ENCODE data around the gene PES1.
"Not testable (repeated sequence)": the region's sequence is repeated elsewhere in the genome, so short reads cannot be mapped to it uniquely, and the experiment has no call there.

The PES1 gene

DNA sequence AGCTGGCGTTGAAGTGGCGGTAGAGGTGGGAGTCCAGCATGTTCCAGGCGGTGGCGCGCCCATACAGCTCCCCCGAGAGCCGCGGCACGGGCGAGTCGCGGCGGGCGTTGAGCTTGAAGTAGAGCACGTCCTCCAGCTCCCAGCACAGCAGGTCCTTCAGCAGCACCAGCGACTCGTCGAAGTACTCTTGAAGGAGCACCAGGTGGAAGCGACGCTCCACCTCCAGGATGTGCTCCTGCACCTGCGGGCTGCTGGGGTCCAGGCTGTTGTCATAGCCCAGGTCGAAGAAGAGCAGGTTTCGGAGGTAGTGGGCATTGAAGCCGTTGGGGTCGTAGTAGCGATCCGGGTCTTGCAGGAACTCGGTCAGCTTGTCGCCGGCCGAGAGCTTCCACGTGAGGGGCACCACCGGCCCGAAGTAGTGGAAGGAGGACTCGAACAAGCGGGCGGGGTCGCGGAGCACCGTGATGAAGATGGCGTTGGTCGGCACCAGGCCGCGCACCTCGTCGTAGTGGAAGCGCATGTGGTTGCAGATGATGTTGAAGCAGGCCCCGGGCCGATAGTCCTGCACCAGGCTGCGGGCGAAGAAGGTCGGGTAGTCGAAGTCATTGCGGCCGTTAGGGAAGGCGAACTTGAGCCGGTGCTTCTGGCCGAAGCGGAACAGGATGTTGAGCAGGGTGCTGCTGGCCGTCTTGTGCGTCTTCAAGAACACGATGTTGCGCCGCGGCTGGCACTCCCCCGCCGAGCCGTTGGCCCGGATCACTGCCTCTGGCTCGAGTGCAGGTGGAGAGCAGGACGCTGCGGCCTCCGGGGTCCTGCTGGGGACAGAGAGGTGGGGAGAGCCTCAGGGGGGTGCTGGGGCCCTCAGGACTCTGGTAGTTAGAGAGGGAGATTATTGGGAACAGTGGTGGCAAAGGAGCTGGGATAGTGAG, 36.2 kb downstream of the PES1 start:
- DNase-seq (ENCODE audit: low read depth), result no peak

DNA sequence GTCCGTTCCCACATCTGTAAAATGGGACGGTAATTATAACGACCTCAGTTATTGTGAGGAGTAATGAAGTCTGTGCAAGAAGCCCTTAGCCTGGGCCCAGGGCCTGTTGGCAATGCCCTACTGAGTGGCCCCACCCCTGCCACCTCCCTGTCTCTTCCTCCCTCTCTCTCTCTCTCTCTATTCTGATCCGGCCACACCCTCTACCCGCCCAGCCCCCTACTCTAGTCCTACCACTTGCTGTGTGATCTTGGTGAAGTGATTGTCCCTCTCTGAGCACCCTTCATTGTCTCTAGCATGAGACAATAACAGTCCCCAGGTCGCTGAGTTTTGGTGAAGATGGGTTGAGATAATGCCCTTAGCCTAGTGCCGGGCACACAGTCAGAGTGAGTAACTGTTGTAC, 37.7 kb downstream of the PES1 start:
- no peak for DNase-seq (ENCODE audit: low read depth)

DNA sequence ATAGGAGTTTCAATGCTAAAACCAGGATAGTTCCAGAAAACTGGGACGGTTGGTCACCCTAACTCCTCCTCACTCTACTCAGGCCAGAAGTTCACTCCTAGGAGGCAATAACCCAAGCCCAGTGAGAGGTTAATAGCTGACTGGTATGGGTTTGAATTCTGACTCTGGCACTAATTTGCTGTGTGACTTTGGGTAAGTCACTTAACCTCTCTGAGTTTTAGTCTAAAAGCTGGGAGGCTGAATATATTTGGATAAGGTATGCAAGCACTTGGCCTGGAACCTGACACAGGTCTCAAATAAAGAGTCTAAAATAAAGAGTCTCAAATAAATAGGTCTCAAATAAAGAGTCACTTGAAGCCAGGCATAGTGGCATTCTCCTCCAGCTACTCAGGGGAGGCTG, 39.0 kb downstream of the PES1 start:
- no peak for DNase-seq (ENCODE audit: low read depth)

DNA sequence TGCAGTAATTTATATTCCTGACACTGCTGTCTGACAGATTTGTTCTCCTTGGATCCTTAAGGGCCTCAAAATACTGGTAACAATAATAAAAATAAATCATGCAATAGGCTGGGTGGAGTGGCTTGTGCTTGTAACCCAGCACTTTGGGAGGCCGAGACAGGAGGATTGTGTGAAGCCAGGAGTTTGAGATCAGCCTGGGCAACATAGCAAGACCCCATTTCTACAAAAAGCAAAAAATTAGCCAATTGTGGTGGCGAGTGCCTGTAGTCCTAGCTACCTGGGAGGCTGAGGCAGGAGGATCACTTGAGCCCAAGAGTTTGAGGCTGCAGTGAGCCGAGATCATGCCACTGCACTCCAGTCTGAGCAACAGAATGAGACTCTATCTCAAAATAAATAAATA, 39.9 kb downstream of the PES1 start:
- not testable (repeated sequence) for DNase-seq (ENCODE audit: low read depth)

DNA sequence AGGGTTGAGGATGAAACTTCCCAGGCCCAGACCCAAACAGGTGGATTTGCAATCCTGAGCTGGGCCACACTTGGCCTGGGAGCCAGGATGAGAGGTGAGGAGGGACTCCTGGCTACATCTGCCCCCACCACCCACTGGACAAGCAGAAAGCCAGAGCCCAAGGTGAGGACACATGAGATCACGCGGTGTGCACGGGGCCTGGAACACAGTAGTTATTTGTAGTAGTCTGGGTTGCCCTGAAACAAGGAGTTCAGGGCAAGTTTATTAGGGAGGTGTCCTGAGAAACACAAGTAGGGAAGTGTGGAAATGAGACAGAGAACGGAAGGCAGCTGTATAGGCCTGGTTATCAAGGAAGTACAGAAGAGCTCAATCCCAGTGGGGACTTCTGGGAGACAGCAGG, 44.5 kb downstream of the PES1 start:
- no peak for DNase-seq (ENCODE audit: low read depth)

DNA sequence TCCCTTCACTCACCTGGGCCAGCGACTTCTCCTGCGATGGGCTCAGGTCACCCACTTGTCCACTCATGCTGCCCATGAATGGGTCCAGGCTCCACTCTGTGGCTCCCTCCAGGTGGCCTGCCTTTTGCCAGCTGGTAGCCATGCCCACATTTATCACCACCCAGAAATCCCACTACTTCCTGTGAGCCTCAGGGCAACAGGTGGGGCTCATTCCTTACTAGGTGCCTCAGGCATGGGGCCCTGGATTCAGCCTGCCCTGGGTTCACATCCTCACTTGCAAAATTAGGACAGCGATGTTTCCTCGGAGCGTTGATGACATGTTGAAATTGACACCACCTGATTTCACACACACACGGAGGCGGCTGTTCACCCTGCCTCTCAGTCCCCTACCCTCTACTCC, 45.1 kb downstream of the PES1 start, which contains the start of gene SEC14L6:
Gene SEC14L6 (minus strand): TSS at position 126 of the 400 bp plus-strand sequence. CDS start 59 bp downstream, at position 67.
- DNase-seq (ENCODE audit: low read depth), result no peak

DNA sequence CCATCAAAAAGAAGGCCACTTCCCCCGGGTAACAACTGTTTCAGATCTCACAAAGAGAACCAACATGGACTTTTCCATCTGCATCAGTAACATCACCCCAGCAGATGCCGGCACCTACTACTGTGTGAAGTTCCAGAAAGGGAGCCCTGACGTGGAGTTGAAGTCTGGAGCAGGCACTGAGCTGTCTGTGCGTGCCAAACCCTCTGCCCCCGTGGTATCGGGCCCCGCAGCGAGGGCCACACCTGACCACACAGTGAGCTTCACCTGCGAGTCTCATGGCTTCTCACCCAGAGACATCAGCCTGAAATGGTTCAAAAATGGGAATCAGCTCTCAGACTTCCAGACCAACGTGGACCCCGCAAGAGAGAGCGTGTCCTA, 48.9 kb downstream of the PES1 start:
- no peak for DNase-seq (ENCODE audit: low read depth)

DNA sequence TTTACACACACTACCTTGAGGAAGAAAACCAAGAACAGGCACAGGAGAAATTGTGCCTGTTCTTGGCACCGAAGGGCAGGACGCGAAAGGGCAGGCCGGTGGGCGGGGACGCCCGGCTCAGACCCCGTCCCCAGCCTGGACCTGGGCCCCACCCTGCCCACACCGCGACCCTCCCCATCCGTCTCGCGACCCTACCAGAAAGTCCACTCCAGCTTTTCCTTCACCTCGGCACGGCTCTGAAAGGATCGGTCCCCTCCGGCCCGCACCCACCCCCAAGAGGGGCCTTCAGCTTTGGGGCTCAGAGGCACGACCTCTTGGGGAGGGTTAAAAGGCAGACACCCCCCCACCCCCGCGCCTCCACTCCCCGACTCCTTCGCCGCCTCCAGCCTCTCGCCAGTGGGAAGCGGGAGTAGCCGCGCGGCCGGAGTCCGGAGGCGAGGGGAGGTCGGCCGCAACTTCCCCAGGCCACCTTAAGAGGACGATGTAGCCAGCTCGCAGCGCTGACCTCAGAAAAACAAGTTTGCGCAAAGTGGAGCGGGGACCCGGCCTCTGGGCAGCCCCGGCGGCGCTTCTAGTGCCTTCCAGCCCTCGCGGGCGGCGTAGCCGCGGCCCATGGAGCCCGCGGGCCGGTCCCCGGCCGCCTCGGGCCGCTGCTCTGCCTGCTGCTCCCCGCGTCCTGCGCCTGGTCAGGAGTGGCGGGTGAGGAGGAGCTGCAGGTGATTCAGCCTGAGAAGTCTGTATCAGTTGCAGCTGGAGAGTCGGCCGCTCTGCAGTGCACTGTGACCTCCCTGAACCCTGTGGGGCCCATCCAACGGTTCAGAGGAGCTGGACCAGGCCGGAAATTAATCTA, 49.5 kb downstream of the PES1 start:
- DNase-seq (ENCODE audit: low read depth), result no peak

DNA sequence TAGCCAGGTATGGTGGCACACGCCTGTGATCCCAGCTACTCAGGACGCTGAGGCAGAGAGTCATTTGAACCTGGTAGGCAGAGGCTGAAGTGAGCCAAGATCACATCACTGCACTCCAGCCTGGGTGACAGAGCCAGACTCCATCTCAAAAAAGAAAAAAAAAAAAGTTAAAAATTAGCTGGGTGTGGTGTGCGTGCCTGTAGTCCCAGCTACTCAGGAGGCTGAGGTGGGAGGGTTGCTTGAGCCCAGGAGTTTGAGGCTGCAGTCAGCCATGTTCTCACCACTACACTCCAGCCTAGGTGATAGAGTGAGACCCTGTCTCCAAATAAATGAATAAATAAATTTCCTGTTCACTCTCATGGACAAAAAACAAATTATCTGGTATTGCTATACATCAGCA, 50.2 kb downstream of the PES1 start:
- not testable (repeated sequence) for DNase-seq (ENCODE audit: low read depth)

DNA sequence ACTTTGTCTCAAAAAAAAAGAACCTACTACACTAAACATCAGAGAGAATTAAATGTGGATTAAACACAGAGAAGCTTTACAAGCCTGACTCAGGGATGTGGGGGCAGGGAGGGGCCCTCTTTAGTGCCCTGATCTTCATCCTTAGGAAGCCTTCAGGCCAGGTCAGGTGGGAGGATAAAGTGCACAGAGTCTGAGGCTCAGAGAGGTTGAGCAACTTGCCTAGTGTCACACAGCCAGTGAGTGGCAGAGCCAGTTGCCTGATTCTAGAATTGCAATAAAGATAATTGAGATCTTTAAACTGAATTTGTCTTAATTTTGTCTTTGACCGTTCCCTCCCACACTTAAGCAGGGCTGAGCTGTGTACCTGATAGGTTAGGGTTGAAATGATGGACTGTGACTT, 52.3 kb downstream of the PES1 start:
- DNase-seq (ENCODE audit: low read depth), result no peak

DNA sequence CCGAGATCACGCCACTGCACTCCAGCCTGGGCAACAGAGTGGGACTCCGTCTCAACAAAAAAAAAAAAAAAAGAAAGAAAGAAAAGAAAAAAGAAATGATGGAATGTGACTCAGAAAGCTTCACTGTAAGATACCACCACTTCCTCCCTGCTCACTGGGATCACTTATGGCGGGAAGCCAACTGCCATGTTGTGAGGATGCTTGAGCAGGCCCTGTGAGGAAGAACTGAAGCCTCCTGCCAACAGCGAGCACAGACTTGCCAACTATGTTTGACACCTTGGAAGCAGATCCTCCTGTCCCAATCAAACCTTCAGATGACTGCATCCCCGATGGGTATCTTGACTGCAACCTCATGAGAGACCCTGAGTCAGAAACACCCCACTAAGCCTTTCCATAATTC, 53.4 kb downstream of the PES1 start:
- DNase-seq (ENCODE audit: low read depth), result no peak

DNA sequence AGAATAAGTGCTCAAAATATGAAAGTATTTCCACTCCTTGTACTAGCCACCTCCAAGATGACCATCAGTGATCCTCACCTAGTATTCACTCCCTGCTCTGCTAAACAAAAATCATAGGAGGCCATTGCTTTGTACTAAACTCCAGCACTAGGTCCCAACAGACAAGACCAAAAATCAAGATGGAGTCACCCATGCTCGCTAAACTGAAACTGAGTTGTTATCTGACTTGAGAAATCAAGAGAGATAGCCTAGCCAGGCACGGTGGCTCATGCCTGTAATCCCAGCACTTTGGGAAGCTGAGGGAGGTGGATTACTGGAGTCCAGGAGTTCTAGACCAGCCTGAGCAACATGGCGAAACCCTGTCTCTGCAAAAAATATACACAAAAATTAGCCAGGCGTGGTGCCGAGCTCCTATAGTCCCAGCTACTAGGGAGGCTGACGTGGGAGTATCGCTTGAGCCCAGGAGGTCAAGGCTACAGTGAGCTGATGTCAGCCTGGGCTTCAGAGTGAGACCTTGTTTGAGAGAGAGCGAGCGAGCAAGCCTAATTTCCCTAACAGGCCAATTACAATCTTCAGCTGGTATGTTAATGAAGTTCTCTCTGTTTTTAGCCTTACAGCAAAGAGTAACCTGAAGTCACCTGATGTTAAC, 54.5 kb downstream of the PES1 start:
- DNase-seq (ENCODE audit: low read depth), result no peak

DNA sequence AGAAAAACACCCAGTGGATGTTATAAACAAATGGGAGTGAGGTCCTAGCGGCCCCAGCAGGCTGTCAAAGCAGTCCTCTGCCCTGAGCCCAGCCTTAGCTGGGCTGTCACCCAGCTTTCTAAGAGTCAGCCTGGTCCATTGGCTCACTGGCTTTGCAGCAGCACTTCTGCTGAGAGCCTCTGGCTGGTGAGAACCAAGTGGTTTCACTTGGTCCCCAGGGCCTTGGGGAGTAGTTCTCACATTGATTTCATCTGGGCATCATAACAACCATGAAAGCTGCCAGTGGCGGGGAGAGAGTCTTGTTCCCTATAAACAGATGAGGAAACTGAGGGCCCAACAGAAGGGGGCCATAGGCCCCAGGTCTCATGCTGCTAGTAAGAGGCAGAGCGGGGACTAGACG, 56.5 kb downstream of the PES1 start:
- DNase-seq (ENCODE audit: low read depth), result no peak

DNA sequence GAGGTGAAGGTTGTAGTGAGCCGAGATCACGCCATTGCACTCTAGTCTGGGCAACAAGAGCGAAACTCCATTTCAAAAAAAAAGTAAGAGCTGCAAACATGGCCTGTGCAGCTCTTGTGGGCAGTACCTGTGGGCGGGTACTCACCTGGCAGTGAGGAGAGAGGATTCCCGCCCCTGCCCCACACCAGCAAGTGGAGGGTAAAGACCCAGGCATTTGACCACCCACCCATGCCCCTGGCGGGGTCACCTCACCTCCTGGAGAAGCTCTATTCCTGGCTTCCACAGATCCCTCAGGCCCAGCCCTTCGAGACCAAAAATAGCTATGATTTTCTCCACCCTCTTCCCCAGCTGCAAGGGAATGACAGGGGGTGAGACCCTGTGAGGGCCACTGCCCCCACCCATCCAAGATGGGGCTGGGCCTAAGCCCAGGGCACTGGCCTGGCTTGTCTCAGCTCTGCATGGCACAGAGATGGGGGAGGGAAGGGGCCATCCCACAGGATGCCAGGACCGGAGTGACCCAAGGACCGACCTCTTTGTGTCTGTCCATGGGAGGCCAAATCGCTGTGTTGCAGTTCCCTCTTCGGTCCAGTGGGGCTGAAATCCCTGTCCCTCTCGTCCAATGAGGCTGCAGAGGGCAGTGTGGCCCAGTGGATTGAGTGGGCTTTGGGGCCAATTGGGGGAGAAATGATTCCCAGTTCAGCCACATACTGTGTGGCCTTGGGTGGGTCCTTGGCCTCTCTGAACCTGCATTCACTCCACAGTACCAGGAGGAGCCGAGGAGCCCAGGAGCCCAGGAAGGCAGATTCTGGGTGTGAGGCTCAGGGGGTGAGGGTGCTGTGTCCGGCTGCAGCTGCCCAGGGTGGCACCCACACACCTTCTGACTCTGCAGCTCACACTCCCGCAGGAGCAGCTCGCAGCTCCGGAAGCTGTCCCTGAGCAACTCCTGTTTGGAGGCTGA, 59.8 kb downstream of the PES1 start:
- no peak for DNase-seq (ENCODE audit: low read depth)

DNA sequence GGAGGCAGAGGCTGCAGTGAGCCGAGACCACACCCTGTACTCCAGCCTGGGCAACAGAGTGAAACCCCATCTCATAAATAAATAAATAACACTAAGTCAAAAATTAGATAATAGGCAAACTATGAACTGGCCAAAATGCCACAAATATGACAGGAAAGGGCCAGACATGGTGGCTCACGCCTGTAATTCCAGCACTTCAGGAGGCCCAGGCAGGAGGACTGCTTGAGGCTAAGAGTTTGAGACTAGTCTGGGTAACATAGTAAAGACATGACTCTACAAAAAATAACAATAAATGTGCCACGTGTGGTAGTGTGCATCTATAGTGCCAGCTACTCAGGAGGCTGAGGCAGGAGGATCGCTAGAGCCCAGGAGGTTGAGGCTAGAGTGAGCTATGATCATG, 65.1 kb downstream of the PES1 start:
- DNase-seq (ENCODE audit: low read depth), result no peak

Measured in stimulated activated CD8-positive, alpha-beta memory T cell treated with anti-CD3 and anti-CD28 coated beads, Interleukin-4, amount 100 ng/mL, for 24 hours (primary cell).